Epithelial cell of esophagus (primary cell): ENCODE measurements around the gene SPACA7.

Experiments used
- DNase-seq: peaks from one replicate; pipeline ENCODE4 v3.0.0; 2010; ENCODE audit warnings: low read depth
- H3K4me3 ChIP-seq: 2 replicates; pipeline ENCODE4 v1.5.1; 2011; ENCODE audit warnings: mild to moderate bottlenecking, low read length, control low read depth
- CTCF ChIP-seq: IDR thresholded peaks from 2 replicates; pipeline ENCODE4 v1.5.1; 2011; ENCODE audit warnings: low read depth, mild to moderate bottlenecking, low read length, control low read depth, inconsistent platforms; ENCODE audit not compliant: insufficient read depth; ENCODE audit errors: missing control alignments

The SPACA7 gene

GRCh38 chr13:112376050-112376681 lies at the start of gene SPACA7:
Gene SPACA7, plus strand, starts transcription at chr13:112376355. Its CDS starts 31 bp downstream, at chr13:112376386.
- H3K4me3 ChIP-seq = no peak within 1 kb of the TSS
- no peak for DNase-seq
- TF ChIP-seq CTCF = no peak

GRCh38 chr13:112326821-112327370 lies 49.3 kb upstream of the SPACA7 start:
- no peak for DNase-seq
- TF ChIP-seq CTCF = no peak
- no peak overlapping the region for H3K4me3 ChIP-seq

- H3K4me3 ChIP-seq = no peak overlapping the region
Observed at GRCh38 chr13:112328936-112329335, 47.2 kb upstream of the SPACA7 start.

GRCh38 chr13:112329376-112329775 lies 46.8 kb upstream of the SPACA7 start:
- H3K4me3 ChIP-seq = no peak overlapping the region
- no peak for DNase-seq
- TF ChIP-seq CTCF = no peak

More at GRCh38 chr13:112328936-112329335, 47.2 kb upstream of the SPACA7 start:
- TF ChIP-seq CTCF = no peak
- DNase-seq = no peak

- H3K4me3 ChIP-seq = no peak overlapping the region
- TF ChIP-seq CTCF = no peak
- DNase-seq = no peak
Observed at GRCh38 chr13:112330066-112330465, 46.1 kb upstream of the SPACA7 start.

- DNase-seq = no peak
- TF ChIP-seq CTCF = no peak
- no peak overlapping the region for H3K4me3 ChIP-seq
Observed at GRCh38 chr13:112330479-112331381, 45.4 kb upstream of the SPACA7 start.

GRCh38 chr13:112331675-112332074 lies 44.5 kb upstream of the SPACA7 start:
- TF ChIP-seq CTCF = no peak
- H3K4me3 ChIP-seq = no peak overlapping the region
- no peak for DNase-seq
